ENCODE data around the gene ZBTB26. TPM values are rescaled to one million over a fixed set of nuclear protein-coding genes. Genes with fewer than 3 reads are reported as not detected.

ZBTB26 gene
- polyA plus RNA-seq, 2 of the 4 experiments (the other 2 are of a cell fraction): 3.6 to 9.0 TPM

GRCh38 chr9:122923947-122924346 lies 7.4 kb downstream of the ZBTB26 start:
- POLR2A ChIA-PET: interaction anchor here (0.7 to 1.6 kb wide), 2 partner anchors 11 to 763 kb away, joined by 3 to 8 read pairs; partner anchors contain the start of gene ZBTB6

More at GRCh38 chr9:122923947-122924346, 7.4 kb downstream of the ZBTB26 start:
- H3K4me3 ChIP-seq: no peak overlapping the region
- CTCF ChIA-PET: interaction anchor here (0.7 kb wide), 1 partner anchor 8 kb away, joined by 3 read pairs; no protein-coding TSS in a partner anchor
- no peak for ATAC-seq
- WGBS (ENCODE audit: missing lambda C conversion rate): 95% methylated on average over 3 of the region's 3 CpGs
- DNase-seq (ENCODE audit: low read depth in 1 of 2, low spot score in 1 of 2): no peak
- no peak overlapping the region for H3K27ac ChIP-seq
- FAIRE-seq: no peak
- H3K4me2 ChIP-seq: no peak overlapping the region
- H3K9me3 ChIP-seq: no peaks in the 10 kb centered on the region
- TF ChIP-seq NR3C1 (IDR thresholded peaks at IDR 0.05) (no peak), RAD21 (conservative IDR thresholded peaks at IDR 0.05 in 1 of 2, IDR thresholded peaks at IDR 0.05 in 1 of 2) (no peak), USF2 (IDR thresholded peaks at IDR 0.05) (no peak), CTCF (IDR thresholded peaks at IDR 0.05) (no peak), REST (IDR thresholded peaks at IDR 0.05) (no peak), NPAS2 (CRISPR knock-in tag; IDR thresholded peaks at IDR 0.05; ENCODE audit: borderline replicate concordance) (no peak), FOSB (CRISPR knock-in tag; IDR thresholded peaks at IDR 0.05) (no peak), ZSCAN20 (CRISPR knock-in tag; IDR thresholded peaks at IDR 0.05) (no peak), SREBF2 (IDR thresholded peaks at IDR 0.05) (no peak), MAFK (IDR thresholded peaks at IDR 0.05; ENCODE audit: partially characterized antibody) (no peak), NFE2L2 (conservative IDR thresholded peaks at IDR 0.05; ENCODE audit: low read length) (no peak), EP300 (IDR thresholded peaks at IDR 0.05) (no peak)
- TF ChIP-seq, protein P1, sequence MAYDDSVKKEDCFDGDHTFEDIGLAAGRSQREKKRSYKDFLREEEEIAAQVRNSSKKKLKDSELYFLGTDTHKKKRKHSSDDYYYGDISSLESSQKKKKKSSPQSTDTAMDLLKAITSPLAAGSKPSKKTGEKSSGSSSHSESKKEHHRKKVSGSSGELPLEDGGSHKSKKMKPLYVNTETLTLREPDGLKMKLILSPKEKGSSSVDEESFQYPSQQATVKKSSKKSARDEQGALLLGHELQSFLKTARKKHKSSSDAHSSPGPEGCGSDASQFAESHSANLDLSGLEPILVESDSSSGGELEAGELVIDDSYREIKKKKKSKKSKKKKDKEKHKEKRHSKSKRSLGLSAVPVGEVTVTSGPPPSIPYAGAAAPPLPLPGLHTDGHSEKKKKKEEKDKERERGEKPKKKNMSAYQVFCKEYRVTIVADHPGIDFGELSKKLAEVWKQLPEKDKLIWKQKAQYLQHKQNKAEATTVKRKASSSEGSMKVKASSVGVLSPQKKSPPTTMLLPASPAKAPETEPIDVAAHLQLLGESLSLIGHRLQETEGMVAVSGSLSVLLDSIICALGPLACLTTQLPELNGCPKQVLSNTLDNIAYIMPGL (CRISPR knock-in tag; IDR thresholded peaks at IDR 0.05; ENCODE audit: borderline replicate concordance): no peak
- H3K4me1 ChIP-seq: no peaks in the 10 kb centered on the region

Measured in A549 (cell line).